Measurements from ENCODE around the gene LAMTOR2. TPM values are rescaled to one million over a fixed set of nuclear protein-coding genes. Genes with fewer than 3 reads are reported as not detected.

The LAMTOR2 gene
- polyA plus RNA-seq, 1 donor from 2014 or later, result 81.3 TPM

DNA sequence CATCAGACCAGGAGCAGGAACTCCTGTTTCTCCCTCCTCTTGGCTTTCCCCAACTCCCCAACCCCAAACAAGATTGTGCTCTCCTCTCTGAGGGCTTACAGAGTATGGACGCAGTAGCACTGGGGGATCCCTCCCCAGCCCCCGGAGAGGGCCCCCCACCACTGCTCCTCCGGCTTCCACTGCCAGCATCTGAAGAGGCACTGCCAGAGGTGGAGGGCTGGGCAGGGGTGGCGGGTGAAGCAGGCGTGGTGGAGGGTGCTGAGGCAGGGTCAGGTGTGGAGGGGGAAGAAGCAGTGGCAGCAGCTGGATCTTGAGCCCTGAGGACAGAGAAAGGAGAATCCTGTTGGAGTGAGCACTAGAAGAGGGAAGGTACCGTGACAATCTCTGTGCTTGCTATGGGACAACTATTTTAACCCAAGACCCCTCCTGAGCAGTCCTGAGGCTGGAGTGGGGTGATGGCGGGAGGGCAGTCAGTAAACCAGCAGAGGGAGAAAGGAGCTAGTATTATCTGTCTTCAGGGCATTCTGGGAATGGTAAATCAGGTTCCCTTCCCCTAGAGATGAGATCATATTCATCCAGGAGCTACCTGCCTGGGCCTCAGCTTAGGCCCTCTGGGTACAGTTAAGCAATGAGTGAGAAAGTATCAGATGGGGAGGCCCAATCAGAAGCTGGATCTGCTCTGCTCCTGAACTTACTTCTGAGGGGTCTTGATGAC is 3.4 kb upstream of the LAMTOR2 start:
- TF ChIP-seq, protein P1, sequence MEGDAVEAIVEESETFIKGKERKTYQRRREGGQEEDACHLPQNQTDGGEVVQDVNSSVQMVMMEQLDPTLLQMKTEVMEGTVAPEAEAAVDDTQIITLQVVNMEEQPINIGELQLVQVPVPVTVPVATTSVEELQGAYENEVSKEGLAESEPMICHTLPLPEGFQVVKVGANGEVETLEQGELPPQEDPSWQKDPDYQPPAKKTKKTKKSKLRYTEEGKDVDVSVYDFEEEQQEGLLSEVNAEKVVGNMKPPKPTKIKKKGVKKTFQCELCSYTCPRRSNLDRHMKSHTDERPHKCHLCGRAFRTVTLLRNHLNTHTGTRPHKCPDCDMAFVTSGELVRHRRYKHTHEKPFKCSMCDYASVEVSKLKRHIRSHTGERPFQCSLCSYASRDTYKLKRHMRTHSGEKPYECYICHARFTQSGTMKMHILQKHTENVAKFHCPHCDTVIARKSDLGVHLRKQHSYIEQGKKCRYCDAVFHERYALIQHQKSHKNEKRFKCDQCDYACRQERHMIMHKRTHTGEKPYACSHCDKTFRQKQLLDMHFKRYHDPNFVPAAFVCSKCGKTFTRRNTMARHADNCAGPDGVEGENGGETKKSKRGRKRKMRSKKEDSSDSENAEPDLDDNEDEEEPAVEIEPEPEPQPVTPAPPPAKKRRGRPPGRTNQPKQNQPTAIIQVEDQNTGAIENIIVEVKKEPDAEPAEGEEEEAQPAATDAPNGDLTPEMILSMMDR (IDR thresholded peaks at IDR 0.05; ENCODE audit: poor library complexity, severe bottlenecking), result no peak
- TF ChIP-seq SMC3 (conservative IDR thresholded peaks at IDR 0.05; ENCODE audit: poor library complexity) (no peak), EP300 (conservative IDR thresholded peaks at IDR 0.05; ENCODE audit: poor library complexity, severe bottlenecking) (no peak), RAD21 (conservative IDR thresholded peaks at IDR 0.05) (no peak), POLR2AphosphoS5 (IDR thresholded peaks at IDR 0.05) (no peak), MXI1 (conservative IDR thresholded peaks at IDR 0.05; ENCODE audit: poor library complexity, severe bottlenecking) (no peak), EZH2 (IDR thresholded peaks at IDR 0.05; ENCODE audit: borderline replicate concordance, insufficient read depth, low read length, poor library complexity, severe bottlenecking) (no peak), TAF1 (IDR thresholded peaks at IDR 0.05; ENCODE audit: low read depth) (no peak)
- TF ChIP-seq, protein P2, sequence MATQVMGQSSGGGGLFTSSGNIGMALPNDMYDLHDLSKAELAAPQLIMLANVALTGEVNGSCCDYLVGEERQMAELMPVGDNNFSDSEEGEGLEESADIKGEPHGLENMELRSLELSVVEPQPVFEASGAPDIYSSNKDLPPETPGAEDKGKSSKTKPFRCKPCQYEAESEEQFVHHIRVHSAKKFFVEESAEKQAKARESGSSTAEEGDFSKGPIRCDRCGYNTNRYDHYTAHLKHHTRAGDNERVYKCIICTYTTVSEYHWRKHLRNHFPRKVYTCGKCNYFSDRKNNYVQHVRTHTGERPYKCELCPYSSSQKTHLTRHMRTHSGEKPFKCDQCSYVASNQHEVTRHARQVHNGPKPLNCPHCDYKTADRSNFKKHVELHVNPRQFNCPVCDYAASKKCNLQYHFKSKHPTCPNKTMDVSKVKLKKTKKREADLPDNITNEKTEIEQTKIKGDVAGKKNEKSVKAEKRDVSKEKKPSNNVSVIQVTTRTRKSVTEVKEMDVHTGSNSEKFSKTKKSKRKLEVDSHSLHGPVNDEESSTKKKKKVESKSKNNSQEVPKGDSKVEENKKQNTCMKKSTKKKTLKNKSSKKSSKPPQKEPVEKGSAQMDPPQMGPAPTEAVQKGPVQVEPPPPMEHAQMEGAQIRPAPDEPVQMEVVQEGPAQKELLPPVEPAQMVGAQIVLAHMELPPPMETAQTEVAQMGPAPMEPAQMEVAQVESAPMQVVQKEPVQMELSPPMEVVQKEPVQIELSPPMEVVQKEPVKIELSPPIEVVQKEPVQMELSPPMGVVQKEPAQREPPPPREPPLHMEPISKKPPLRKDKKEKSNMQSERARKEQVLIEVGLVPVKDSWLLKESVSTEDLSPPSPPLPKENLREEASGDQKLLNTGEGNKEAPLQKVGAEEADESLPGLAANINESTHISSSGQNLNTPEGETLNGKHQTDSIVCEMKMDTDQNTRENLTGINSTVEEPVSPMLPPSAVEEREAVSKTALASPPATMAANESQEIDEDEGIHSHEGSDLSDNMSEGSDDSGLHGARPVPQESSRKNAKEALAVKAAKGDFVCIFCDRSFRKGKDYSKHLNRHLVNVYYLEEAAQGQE (IDR thresholded peaks at IDR 0.05; ENCODE audit: borderline replicate concordance), result no peak
- Histone ChIP-seq H3K36me3 (ENCODE audit: insufficient read depth, low read length) (no peaks in the 10 kb centered on the region), H3K9me2 (ENCODE audit: insufficient read depth, low read length) (no peaks in the 10 kb centered on the region), H3K4me3 (ENCODE audit: low read length) (no peak overlapping the region), H3K9me3 (ENCODE audit: low read length) (no peaks in the 10 kb centered on the region), H3K27ac (ENCODE audit: low read length) (no peak overlapping the region), H3K27me3 (ENCODE audit: insufficient read depth, low read depth, low read length) (no peaks in the 10 kb centered on the region), H4K20me1 (ENCODE audit: insufficient read depth) (no peaks in the 10 kb centered on the region), H2AFZ (ENCODE audit: low read depth, low read length) (no peak overlapping the region), H3K9ac (ENCODE audit: low read length) (no peak overlapping the region), H3K4me2 (ENCODE audit: low read length) (no peak overlapping the region), H3K79me2 (replicated peaks; ENCODE audit: insufficient read depth, low read length) (peaks cover 25% of the 10 kb centered on the region), H3F3A (ENCODE audit: insufficient read depth, low read length, poor library complexity, severe bottlenecking) (peaks cover 3% of the 10 kb centered on the region)

DNA sequence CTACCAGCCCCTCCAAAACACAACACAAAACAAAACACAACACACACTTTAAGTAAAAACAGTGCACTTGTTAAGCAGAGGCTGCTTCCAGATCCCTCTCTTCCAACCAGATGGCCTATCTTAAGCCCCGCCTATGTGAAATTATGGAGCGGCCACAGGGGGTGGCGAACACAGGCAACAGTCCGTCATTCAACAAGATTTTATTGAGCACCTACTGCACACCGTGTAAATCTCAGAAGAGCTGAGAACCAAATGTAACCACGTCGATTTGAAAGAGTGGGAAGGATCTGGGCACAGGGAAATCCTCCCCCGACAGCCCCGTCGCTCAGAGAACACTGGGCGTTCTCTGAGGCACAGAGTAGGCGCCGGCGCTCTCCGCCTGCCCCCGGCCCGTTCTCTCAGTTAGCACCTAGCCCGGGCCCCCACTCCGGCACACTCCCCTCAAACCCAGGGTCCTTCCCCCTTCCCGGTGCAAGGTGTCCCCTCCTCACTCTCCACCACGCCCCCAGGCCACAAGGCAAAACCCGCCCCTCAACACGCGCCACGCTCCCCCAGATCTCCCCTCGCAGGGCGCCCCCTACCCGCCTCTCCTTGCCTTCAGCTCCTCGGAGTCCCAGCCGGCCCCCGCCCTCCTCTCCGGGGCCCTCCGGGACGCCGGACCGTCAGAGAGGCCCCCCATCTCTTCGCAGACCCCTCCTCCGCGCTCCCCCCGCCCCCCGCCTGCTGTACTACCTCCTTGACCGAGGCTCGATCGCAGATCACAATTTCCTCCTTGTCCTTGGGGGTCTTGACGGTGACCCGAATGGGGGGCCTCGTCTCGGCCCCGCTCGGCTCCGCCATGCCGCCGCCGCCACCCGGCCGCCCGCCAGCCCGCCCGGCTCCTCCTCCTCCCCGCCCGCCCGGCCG is 1.5 kb upstream of the LAMTOR2 start:
- Histone ChIP-seq H4K20me1 (ENCODE audit: insufficient read depth) (no peaks in the 10 kb centered on the region), H3K9me3 (ENCODE audit: low read length) (no peaks in the 10 kb centered on the region), H2AFZ (ENCODE audit: low read depth, low read length) (peak overlapping the region; percentile 76), H3F3A (ENCODE audit: insufficient read depth, low read length, poor library complexity, severe bottlenecking) (peaks cover 3% of the 10 kb centered on the region), H3K36me3 (ENCODE audit: insufficient read depth, low read length) (no peaks in the 10 kb centered on the region), H3K9me2 (ENCODE audit: insufficient read depth, low read length) (no peaks in the 10 kb centered on the region), H3K27me3 (ENCODE audit: insufficient read depth, low read depth, low read length) (no peaks in the 10 kb centered on the region), H3K79me2 (replicated peaks; ENCODE audit: insufficient read depth, low read length) (peaks cover 25% of the 10 kb centered on the region), H3K4me2 (ENCODE audit: low read length) (peak overlapping the region; percentile 73), H3K27ac (ENCODE audit: low read length) (peak overlapping the region; percentile 80), H3K9ac (ENCODE audit: low read length) (peak overlapping the region; percentile 96), H3K4me3 (ENCODE audit: low read length) (peak overlapping the region; percentile 91)
- TF ChIP-seq POLR2AphosphoS5 (IDR thresholded peaks at IDR 0.05), result no peak
- TF ChIP-seq, protein P2 (IDR thresholded peaks at IDR 0.05; ENCODE audit: borderline replicate concordance), result peak; percentile 7
- TF ChIP-seq SMC3 (conservative IDR thresholded peaks at IDR 0.05; ENCODE audit: poor library complexity), result peak; percentile 27
- TF ChIP-seq EZH2 (IDR thresholded peaks at IDR 0.05; ENCODE audit: borderline replicate concordance, insufficient read depth, low read length, poor library complexity, severe bottlenecking), result no peak
- TF ChIP-seq EP300 (conservative IDR thresholded peaks at IDR 0.05; ENCODE audit: poor library complexity, severe bottlenecking), result peak; percentile 5
- peak; percentile 80 for TF ChIP-seq MXI1 (conservative IDR thresholded peaks at IDR 0.05; ENCODE audit: poor library complexity, severe bottlenecking)
- TF ChIP-seq, protein P1 (IDR thresholded peaks at IDR 0.05; ENCODE audit: poor library complexity, severe bottlenecking), result peak; percentile 65
- no peak for TF ChIP-seq TAF1 (IDR thresholded peaks at IDR 0.05; ENCODE audit: low read depth)
- peak; percentile 28 for TF ChIP-seq RAD21 (conservative IDR thresholded peaks at IDR 0.05)
